Liver (tissue), 3 donors: ENCODE results near the gene AHI1.

Source experiments
- FOXA1 ChIP-seq: IDR thresholded peaks from 2 replicates; pipeline ENCODE4 v1.6.1; 2016; ENCODE audit warnings: antibody characterized with exemption
- GABPA ChIP-seq, 2 donors: IDR thresholded peaks in 1 of 2; conservative IDR thresholded peaks in 1 of 2; 2 replicates each; pipeline ENCODE4 v1.6.1; 2016; ENCODE audit warnings: antibody characterized with exemption in 2 of 2, mild to moderate bottlenecking in 1 of 2, moderate library complexity in 1 of 2
- HNF4G ChIP-seq: IDR thresholded peaks from 2 replicates; pipeline ENCODE4 v1.6.1; 2016; ENCODE audit warnings: antibody characterized with exemption
- MAX ChIP-seq: IDR thresholded peaks from 2 replicates; pipeline ENCODE4 v1.6.1; 2016; ENCODE audit warnings: antibody characterized with exemption
- RAD21 ChIP-seq, 2 donors: IDR thresholded peaks; 2 replicates each; pipeline ENCODE4 v1.6.1; 2016; ENCODE audit warnings: antibody characterized with exemption in 2 of 2, mild to moderate bottlenecking in 2 of 2
- RXRA ChIP-seq, 2 donors: IDR thresholded peaks; 2 replicates each; pipeline ENCODE4 v1.6.1; 2017 to 2018; ENCODE audit warnings: antibody characterized with exemption in 2 of 2, mild to moderate bottlenecking in 1 of 2
- TAF1 ChIP-seq: conservative IDR thresholded peaks from 2 replicates; pipeline ENCODE4 v1.6.1; 2016; ENCODE audit warnings: antibody characterized with exemption, mild to moderate bottlenecking
- YY1 ChIP-seq: IDR thresholded peaks from 2 replicates; pipeline ENCODE4 v1.6.1; 2016; ENCODE audit warnings: antibody characterized with exemption, mild to moderate bottlenecking
- TF ChIP-seq, protein P1 (sequence below): fragments of 150-350 bp; IDR thresholded peaks from 2 replicates; pipeline ENCODE4 v1.5.1; 2017; ENCODE audit warnings: improper control_type of control experiment, low read depth, low read length; ENCODE audit not compliant: missing input control
- TF ChIP-seq, protein P2 (sequence below): IDR thresholded peaks from 2 replicates; pipeline ENCODE4 v1.6.1; 2016; ENCODE audit warnings: antibody characterized with exemption
- TF ChIP-seq, protein P3 (sequence below): IDR thresholded peaks from 2 replicates; pipeline ENCODE4 v1.6.1; 2016; ENCODE audit warnings: antibody characterized with exemption, mild to moderate bottlenecking
- TF ChIP-seq, protein P4 (sequence below): IDR thresholded peaks from 2 replicates; pipeline ENCODE4 v1.6.1; 2016; ENCODE audit warnings: antibody characterized with exemption
- donor health status: healthy.
- donor health status: healthy.

- TF ChIP-seq, protein P1, sequence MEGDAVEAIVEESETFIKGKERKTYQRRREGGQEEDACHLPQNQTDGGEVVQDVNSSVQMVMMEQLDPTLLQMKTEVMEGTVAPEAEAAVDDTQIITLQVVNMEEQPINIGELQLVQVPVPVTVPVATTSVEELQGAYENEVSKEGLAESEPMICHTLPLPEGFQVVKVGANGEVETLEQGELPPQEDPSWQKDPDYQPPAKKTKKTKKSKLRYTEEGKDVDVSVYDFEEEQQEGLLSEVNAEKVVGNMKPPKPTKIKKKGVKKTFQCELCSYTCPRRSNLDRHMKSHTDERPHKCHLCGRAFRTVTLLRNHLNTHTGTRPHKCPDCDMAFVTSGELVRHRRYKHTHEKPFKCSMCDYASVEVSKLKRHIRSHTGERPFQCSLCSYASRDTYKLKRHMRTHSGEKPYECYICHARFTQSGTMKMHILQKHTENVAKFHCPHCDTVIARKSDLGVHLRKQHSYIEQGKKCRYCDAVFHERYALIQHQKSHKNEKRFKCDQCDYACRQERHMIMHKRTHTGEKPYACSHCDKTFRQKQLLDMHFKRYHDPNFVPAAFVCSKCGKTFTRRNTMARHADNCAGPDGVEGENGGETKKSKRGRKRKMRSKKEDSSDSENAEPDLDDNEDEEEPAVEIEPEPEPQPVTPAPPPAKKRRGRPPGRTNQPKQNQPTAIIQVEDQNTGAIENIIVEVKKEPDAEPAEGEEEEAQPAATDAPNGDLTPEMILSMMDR = no peak
- TF ChIP-seq YY1 (no peak), RXRA (IDR thresholded peaks at IDR 0.05) (no peak), MAX (no peak), RAD21 (IDR thresholded peaks at IDR 0.05) (no peak), TAF1 (no peak), FOXA1 (no peak), HNF4G (no peak), GABPA (IDR thresholded peaks at IDR 0.05 in 1 of 2, conservative IDR thresholded peaks at IDR 0.05 in 1 of 2) (no peak)
- TF ChIP-seq, protein P2, sequence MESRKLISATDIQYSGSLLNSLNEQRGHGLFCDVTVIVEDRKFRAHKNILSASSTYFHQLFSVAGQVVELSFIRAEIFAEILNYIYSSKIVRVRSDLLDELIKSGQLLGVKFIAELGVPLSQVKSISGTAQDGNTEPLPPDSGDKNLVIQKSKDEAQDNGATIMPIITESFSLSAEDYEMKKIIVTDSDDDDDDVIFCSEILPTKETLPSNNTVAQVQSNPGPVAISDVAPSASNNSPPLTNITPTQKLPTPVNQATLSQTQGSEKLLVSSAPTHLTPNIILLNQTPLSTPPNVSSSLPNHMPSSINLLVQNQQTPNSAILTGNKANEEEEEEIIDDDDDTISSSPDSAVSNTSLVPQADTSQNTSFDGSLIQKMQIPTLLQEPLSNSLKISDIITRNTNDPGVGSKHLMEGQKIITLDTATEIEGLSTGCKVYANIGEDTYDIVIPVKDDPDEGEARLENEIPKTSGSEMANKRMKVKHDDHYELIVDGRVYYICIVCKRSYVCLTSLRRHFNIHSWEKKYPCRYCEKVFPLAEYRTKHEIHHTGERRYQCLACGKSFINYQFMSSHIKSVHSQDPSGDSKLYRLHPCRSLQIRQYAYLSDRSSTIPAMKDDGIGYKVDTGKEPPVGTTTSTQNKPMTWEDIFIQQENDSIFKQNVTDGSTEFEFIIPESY = no peak
- TF ChIP-seq, protein P3, sequence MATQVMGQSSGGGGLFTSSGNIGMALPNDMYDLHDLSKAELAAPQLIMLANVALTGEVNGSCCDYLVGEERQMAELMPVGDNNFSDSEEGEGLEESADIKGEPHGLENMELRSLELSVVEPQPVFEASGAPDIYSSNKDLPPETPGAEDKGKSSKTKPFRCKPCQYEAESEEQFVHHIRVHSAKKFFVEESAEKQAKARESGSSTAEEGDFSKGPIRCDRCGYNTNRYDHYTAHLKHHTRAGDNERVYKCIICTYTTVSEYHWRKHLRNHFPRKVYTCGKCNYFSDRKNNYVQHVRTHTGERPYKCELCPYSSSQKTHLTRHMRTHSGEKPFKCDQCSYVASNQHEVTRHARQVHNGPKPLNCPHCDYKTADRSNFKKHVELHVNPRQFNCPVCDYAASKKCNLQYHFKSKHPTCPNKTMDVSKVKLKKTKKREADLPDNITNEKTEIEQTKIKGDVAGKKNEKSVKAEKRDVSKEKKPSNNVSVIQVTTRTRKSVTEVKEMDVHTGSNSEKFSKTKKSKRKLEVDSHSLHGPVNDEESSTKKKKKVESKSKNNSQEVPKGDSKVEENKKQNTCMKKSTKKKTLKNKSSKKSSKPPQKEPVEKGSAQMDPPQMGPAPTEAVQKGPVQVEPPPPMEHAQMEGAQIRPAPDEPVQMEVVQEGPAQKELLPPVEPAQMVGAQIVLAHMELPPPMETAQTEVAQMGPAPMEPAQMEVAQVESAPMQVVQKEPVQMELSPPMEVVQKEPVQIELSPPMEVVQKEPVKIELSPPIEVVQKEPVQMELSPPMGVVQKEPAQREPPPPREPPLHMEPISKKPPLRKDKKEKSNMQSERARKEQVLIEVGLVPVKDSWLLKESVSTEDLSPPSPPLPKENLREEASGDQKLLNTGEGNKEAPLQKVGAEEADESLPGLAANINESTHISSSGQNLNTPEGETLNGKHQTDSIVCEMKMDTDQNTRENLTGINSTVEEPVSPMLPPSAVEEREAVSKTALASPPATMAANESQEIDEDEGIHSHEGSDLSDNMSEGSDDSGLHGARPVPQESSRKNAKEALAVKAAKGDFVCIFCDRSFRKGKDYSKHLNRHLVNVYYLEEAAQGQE = no peak
- TF ChIP-seq, protein P4, sequence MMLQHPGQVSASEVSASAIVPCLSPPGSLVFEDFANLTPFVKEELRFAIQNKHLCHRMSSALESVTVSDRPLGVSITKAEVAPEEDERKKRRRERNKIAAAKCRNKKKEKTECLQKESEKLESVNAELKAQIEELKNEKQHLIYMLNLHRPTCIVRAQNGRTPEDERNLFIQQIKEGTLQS = no peak
These were observed 171.7 kb downstream of the AHI1 start for GRCh38 chr6:135325624-135326424.
